Activated CD8-positive, alpha-beta memory T cell treated with anti-CD3 and anti-CD28 coated beads, Interleukin-2, amount 50 U/mL, for 4 hours (primary cell): ENCODE results near the gene HCAR1.
"Not testable (repeated sequence)": the region's sequence is repeated elsewhere in the genome, so short reads cannot be mapped to it uniquely, and the experiment has no call there.

Experiments
- DNase-seq: peaks from one replicate; pipeline ENCODE4 v3.0.0-alpha.2; 2020

Gene HCAR1

DNA sequence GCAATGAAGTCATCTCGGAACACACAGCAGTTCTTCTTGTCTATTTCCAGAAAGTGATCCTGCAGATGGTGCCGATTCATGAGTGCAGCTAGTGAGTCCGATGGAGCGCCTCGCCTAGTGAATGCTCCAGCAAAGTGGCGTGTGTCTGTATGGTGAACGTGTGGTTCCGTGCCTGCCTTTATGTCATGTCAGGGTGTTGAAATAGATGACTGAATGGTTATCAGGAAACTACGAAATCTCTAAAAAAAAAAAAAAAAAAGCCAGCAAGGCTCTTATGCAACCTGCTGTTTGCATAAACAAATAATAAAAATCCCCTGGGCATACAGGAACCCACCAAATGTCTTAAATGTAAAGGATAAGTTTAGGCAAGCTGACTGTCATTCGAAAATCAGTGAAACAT is 14.0 kb downstream of the HCAR1 start, which contains the start of gene HCAR3:
Gene HCAR3, minus strand, starts transcription at position 154 of the 400 bp plus-strand sequence. Its CDS starts 74 bp downstream, at position 80.
- DNase-seq = not testable (repeated sequence)

DNA sequence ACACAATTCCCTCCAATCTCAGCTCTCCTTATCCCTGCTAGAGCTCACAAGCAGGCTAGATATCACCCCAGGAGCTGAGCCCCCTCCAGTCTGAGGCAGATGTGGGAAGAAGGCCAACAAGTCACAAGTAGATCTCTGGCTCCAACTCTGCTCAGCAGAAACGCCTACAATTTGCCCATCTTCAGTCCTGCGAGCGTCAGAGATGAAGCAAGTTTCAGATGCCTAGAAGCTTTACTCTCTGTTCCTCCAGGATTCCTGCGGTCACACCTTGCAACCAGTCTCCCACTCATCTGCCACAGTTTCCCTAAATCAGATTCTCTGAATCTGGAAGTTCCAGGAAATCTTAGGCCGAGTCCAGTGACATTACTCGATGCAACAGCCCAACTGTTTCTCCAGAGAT is 15.4 kb downstream of the HCAR1 start:
- not testable (repeated sequence) for DNase-seq

DNA sequence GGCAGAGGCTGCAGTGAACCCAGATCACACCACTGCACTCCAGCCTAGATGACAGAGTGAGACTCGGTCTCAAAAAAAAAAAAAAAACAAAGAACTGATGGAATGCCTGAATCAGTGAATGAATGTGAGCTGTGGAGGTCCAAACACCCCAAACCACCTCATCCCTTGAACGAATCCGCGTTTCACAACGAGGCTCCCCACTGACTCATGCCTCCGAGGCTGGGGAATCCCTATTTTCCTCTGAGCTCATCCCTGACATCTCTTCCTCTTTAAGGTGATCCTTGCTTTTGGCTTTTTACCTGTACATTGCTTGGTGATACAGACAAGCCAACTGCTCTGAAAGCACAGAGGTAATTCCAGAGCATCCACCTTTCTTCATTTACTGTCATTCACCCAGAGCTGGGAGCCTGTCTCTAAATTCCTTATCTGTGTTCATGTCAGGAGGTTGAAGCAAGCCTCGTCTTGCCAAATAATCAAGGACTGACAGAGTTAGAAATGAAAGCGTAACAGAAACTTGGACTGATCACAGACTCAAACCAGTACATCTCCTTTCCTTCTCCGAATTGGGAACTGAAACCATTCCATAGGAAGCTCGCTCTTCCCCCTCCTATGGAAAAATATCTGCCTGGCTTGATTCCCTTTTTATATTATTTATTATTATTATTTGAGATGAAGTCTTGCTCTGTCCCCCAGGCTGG is 17.0 kb downstream of the HCAR1 start:
- DNase-seq = not testable (repeated sequence)

DNA sequence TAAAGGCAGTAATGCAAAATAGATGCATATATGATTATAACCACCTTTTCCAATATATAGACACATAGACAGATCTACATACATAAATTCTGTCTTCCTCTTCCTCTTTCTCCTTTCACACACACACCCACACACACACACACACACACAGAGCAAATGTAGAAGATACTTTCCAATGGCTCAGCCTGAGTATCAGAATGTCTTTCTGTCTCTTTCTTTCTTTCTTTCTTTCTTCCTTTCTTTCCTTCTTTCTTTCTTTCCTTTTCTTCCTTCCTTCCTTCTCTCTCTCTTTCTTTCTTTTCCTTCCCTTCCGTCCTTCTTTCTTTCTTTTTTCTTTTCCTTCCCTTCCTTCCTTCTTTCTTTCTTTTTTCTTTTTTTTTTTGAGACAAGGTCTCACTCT is 19.4 kb downstream of the HCAR1 start:
- DNase-seq = not testable (repeated sequence)

DNA sequence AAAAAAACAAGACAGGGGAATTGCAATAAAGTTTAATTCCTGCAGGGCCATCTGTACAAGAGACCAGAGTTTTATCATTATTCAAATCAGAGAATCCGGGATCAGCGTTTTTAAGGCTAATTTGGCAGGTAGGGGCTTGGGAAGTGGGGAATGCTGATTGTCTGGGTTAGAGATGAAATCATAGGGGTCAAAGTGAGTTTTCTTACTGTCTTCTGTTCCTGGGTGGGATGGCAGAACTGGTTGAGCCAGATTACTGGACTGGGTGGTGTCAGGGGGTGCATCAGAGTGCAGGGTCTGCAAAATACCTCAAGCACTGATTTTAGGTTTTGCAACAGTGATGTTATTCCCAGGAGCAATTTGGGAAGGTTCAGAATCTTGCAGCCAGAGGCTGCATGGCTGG is 20.3 kb downstream of the HCAR1 start:
- not testable (repeated sequence) for DNase-seq

DNA sequence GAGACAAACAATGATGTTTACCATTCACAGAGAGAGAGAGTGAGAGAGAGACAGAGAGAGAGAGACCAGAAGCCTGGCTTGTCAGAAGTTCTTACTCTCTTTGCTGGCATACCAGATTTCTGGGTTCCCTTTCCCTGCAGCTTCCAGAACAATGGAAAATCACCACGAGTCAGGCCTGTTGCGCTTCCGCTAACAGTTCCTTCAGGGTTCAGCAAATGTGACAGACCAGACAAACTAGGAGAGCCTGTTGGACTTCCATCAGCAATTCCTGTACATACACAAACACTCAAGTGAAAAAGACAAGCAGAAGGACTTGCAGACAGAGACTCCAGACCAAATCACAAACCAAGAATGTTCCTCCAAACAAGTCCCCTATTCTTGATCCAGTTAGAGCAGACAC is 21.4 kb downstream of the HCAR1 start:
- not testable (repeated sequence) for DNase-seq

DNA sequence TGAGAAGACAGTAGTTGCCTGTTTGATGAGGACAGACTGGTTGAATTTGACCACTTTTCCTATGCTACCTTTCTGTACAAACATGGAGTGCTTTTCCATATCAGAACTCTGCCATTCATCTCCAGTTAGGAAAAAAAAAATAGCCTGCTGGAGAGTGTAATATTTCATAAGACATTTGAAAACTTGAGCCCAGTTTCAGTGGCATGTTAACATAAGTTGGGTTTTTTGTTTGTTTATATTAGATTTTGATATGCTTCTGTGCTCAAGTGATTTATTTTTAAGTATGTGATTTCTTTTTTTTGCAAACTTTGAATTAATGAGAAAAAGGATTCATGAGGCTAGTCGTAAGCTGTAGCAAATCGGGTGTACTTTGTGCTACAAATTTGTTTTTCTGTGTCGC is 26.8 kb downstream of the HCAR1 start:
- not testable (repeated sequence) for DNase-seq

DNA sequence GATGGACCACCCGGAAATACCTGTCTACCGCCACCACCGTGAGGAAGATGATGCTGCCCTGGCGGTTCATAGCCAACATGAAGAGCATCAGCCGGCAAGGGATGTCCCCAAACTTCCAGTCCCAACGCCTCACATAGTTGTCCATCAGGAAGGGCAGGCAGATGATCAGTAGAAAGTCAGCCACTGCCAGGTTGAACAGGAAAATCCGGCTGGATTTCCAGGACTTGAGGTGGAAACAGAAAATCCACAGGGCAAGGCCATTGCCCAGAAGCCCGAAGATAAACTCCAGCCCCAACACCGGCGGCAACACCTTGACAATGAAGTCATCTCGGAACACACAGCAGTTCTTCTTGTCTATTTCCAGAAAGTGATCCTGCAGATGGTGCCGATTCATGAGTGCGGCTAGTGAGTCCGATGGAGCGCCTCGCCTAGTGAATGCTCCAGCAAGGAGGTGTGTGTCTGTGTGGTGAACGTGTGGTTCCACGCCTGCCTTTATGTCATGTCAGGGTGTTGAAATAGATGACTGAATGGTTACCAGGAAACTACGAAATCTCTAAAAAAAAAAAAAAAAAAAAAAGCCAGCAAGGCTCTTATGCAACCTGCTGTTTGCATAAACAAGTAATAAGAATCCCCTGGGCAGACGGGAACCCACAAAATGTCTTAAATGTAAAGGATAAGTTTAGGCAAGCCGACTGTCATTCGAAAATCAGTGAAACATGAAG is 27.6 kb downstream of the HCAR1 start, which contains the start of gene HCAR2:
Gene HCAR2, minus strand, starts transcription at position 468 of the 722 bp plus-strand sequence. Its CDS starts 74 bp downstream, at position 394.
- not testable (repeated sequence) for DNase-seq

DNA sequence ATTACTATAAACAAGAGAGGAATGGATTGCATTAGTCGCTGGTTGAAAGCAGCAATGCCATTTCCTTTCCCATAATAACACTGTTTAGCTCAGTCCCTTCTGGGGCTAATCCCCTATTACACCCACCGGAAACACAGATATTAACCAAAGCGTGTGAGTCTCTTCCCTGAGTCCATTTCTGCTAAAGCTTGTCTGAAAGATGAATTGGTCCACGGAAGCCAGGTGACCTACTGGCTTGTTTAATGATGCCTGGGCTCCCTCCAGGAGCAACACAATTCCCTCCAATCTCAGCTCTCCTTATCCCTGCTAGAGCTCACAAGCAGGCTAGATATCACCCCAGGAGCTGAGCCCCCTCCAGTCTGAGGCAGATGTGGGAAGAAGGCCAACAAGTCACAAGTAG is 29.2 kb downstream of the HCAR1 start:
- DNase-seq = not testable (repeated sequence)

DNA sequence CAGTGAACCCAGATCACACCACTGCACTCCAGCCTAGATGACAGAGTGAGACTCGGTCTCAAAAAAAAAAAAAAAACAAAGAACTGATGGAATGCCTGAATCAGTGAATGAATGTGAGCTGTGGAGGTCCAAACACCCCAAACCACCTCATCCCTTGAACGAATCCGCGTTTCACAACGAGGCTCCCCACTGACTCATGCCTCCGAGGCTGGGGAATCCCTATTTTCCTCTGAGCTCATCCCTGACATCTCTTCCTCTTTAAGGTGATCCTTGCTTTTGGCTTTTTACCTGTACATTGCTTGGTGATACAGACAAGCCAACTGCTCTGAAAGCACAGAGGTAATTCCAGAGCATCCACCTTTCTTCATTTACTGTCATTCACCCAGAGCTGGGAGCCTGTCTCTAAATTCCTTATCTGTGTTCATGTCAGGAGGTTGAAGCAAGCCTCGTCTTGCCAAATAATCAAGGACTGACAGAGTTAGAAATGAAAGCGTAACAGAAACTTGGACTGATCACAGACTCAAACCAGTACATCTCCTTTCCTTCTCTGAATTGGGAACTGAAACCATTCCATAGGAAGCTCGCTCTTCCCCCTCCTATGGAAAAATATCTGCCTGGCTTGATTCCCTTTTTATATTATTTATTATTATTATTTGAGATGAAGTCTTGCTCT is 30.5 kb downstream of the HCAR1 start:
- DNase-seq = not testable (repeated sequence)

DNA sequence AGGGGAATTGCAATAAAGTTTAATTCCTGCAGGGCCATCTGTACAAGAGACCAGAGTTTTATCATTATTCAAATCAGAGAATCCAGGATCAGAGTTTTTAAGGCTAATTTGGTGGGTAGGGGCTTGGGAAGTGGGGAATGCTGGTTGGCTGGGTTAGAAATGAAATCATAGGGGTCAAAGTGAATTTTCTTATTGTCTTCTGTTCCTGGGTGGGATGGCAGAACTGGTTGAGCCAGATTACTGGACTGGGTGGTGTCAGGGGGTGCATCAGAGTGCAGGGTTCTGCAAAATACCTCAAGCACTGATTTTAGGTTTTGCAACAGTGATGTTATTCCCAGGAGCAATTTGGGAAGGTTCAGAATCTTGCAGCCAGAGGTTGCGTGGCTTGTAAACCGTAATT is 33.7 kb downstream of the HCAR1 start:
- not testable (repeated sequence) for DNase-seq

DNA sequence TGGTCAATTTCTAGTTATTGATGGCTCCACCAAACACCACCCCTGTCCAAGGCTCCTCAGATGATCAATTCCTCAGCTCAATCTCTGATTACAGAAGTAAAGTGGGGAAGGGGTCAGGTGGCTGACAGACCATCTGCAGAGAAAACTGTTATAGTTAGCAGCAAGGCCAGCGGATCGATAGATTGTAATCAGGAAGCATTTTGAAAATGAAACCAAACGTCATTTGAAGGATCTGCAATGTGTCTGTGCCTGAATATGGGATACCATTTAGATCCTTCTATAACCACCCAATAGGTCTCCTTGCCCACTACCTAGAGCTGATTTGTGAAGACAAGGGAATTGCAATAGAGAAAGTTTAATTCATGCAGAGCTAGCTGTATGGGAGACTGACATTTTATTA is 39.1 kb downstream of the HCAR1 start:
- no peak for DNase-seq

DNA sequence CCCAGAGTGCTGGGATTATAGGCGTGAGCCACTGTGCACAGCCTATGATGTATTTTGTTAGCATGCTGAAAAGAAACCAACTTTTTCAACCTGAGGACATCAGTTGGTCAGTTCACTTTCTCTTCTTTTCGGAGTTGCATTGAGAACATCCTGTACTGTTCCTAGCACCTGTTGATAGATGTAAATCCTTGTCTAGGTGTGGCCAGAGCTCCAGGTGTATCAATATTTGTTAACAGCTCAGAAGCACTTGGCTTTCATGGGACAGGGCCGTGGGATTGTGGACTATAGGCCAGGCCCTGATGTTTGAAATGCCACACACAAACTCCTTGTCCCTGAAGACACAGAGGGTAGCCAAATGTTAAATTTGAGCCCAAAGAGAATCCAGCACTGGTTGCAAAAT is 42.4 kb downstream of the HCAR1 start:
- DNase-seq = no peak

DNA sequence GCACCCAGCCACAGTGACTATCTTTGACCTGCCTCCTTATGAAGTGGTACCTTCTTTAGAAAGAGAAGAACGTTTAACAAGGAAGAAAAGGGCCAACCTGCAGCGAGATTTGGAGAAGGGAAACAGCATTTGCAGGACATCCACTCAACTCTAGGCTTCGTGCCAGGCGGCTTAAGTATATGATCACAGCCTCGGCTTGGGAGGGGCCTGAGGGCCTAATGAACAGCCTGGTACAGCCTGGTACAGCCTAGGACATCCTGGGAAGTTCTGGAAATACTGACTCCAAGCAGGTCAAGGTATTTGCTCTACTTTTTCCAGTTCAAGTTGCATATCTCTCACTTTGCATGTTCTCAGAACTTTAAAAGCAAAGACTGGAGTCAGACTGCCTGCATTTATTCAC is 43.6 kb downstream of the HCAR1 start:
- no peak for DNase-seq

DNA sequence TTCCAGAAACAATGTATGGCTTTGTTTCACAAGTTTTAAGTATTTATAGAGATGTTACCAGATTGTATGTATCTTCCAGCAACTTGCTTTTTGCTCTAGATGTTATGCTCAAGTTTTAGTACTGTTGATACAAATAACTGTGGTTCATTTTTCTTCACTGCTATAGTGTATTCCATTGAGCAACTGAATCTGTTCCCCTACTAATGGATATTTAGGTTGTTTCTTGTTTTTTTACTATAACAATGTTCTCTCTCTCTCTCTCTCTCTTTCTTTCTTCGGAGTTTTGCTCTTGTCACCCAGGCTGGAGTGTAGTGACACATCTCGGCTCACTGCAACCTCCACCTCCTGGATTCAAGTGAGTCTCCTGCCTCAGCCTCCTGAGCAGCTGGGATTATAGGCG is 44.1 kb downstream of the HCAR1 start:
- no peak for DNase-seq

DNA sequence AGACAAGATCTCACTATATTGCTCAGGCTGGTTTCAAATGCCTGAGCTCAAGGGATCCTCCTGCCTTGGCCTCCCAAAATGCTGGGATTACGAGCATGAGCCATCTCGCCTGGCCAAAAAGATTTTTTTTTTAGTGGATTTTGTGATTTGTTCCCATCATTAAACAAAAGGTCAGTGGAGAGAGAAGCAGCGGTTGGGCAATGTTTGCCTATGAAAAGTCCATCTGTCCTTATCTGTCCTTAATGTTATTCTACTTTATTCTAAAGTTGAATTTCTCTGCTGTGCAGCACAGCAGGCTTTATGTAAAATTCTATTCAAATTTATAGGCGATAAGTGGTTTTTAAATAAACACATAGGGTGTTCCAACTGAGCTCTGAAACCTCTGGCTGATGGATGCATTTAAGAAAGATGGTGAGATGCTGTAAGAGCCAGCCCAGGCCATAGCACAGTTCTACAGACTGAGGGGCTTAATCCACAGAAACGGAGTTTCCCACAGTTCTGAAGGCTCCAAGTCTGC is 46.3 kb downstream of the HCAR1 start:
- no peak for DNase-seq

DNA sequence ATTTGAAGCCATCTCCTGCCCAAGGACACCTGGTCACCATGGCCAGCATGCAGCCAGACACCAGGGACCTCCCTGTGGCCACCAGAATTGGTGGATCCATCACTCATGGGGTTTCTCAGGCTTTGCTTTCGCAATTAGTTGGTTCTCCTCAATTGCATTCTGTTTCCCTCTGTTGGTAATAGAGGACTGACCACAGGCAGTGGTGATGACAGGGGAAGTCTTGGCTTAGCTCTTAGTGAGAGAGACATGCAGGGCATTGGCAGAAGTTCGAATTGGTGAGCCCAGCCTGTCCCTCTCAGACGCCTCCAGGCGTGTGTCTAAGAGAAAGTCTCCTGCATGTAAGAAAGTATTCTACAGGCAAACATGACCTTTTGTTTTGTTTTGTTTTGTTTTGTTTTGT is 48.8 kb downstream of the HCAR1 start:
- DNase-seq = no peak

DNA sequence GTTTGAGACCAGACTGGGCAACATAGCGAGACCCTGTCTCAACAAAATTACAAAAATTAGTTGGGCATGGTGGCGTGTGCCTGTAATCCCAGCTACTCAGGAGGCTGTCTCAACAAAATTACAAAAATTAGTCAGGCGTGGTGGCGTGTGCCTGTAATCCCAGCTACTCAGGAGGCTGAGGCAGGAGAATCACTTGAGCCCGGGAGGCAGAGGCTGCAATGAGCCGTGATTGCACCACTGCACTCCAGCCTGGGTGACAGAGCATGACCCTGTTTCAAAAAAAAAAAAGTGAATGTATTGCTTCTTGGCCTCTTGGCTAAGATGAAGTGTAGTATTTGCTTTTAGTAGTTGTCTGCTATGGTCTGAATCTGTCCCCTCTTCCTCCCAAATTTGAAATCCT is 49.7 kb downstream of the HCAR1 start:
- DNase-seq = not testable (repeated sequence)

DNA sequence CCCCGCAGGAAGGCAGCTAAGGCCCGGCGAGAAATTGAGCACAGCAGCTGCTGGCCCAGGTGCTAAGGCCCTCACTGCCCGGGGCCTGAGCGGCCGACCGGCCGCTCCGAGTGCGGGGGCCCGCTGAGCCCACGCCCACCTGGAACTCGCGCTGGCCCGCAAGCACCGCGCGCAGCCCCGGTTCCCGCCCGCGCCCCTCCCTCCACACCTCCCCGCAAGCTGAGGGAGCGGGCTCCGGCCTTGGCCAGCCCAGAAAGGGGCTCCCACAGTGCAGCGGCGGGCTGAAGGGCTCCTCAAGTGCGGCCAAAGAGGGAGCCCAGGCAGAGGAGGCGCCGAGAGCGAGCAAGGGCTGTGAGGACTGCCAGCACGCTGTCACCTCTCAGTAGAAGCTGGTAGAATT is 53.9 kb downstream of the HCAR1 start:
- not testable (repeated sequence) for DNase-seq
